ENCODE results near the gene SMAD3. TPM values are rescaled to one million over a fixed set of nuclear protein-coding genes. Genes with fewer than 3 reads are reported as not detected.

The SMAD3 gene
- total and polyA plus RNA-seq, 10 of the 15 experiments (the other 5 are each of a cell fraction or from before 2014, with no cell fraction given): 5.6 to 43.2 (median 16.0) TPM

- TF ChIP-seq KLF5 (IDR thresholded peaks at IDR 0.05; ENCODE audit: partially characterized antibody) (no peak), RAD51 (IDR thresholded peaks at IDR 0.05) (no peak; the same call in 1 of the 2 replicates), LARP7 (IDR thresholded peaks at IDR 0.05) (0 out of 2 replicates have a peak, but pooled peaks have one; percentile 16), MTA2 (IDR thresholded peaks at IDR 0.05; ENCODE audit: low read depth) (no peak; the same call in 1 of the 2 replicates), NFXL1 (IDR thresholded peaks at IDR 0.05; ENCODE audit: borderline replicate concordance) (no peak), FOXM1 (IDR thresholded peaks at IDR 0.05; ENCODE audit: low read depth, low read length) (no peak), CTCF (IDR thresholded peaks at IDR 0.05 in 2 of 3, conservative IDR thresholded peaks at IDR 0.05 in 1 of 3; ENCODE audit: control insufficient read depth in 2 of 3, extremely low read depth in 1 of 3, insufficient read depth in 1 of 3, low read depth in 3 of 3, low read length in 3 of 3) (no peak), MYB (IDR thresholded peaks at IDR 0.05; ENCODE audit: borderline replicate concordance, low read depth, low read length) (no peak), E2F4 (IDR thresholded peaks at IDR 0.05; ENCODE audit: low read depth, low read length) (0 out of 2 replicates have a peak, but pooled peaks have one; percentile 10), JUNB (IDR thresholded peaks at IDR 0.05) (peak; percentile 99), BCL3 (IDR thresholded peaks at IDR 0.05; ENCODE audit: borderline replicate concordance, insufficient read depth, low read depth, low read length, poor library complexity, severe bottlenecking) (peak; percentile 58), ZNF384 (IDR thresholded peaks at IDR 0.05; ENCODE audit: borderline replicate concordance, low read depth, low read length) (no peak), ZZZ3 (IDR thresholded peaks at IDR 0.05; ENCODE audit: control insufficient read depth, insufficient read length, low read depth) (no peak), SMC3 (IDR thresholded peaks at IDR 0.05; ENCODE audit: borderline replicate concordance, low read length) (no peak), NFIC (IDR thresholded peaks at IDR 0.05; ENCODE audit: low read depth, low read length) (no peak), IKZF2 (IDR thresholded peaks at IDR 0.05) (no peak)
- TF ChIP-seq, protein P1, sequence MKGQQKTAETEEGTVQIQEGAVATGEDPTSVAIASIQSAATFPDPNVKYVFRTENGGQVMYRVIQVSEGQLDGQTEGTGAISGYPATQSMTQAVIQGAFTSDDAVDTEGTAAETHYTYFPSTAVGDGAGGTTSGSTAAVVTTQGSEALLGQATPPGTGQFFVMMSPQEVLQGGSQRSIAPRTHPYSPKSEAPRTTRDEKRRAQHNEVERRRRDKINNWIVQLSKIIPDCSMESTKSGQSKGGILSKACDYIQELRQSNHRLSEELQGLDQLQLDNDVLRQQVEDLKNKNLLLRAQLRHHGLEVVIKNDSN (IDR thresholded peaks at IDR 0.05; ENCODE audit: borderline replicate concordance, extremely low read length, insufficient read depth, low read depth, low read length): no peak
- TF ChIP-seq, protein P2, sequence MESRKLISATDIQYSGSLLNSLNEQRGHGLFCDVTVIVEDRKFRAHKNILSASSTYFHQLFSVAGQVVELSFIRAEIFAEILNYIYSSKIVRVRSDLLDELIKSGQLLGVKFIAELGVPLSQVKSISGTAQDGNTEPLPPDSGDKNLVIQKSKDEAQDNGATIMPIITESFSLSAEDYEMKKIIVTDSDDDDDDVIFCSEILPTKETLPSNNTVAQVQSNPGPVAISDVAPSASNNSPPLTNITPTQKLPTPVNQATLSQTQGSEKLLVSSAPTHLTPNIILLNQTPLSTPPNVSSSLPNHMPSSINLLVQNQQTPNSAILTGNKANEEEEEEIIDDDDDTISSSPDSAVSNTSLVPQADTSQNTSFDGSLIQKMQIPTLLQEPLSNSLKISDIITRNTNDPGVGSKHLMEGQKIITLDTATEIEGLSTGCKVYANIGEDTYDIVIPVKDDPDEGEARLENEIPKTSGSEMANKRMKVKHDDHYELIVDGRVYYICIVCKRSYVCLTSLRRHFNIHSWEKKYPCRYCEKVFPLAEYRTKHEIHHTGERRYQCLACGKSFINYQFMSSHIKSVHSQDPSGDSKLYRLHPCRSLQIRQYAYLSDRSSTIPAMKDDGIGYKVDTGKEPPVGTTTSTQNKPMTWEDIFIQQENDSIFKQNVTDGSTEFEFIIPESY (IDR thresholded peaks at IDR 0.05): no peak
- TF ChIP-seq, protein P3, sequence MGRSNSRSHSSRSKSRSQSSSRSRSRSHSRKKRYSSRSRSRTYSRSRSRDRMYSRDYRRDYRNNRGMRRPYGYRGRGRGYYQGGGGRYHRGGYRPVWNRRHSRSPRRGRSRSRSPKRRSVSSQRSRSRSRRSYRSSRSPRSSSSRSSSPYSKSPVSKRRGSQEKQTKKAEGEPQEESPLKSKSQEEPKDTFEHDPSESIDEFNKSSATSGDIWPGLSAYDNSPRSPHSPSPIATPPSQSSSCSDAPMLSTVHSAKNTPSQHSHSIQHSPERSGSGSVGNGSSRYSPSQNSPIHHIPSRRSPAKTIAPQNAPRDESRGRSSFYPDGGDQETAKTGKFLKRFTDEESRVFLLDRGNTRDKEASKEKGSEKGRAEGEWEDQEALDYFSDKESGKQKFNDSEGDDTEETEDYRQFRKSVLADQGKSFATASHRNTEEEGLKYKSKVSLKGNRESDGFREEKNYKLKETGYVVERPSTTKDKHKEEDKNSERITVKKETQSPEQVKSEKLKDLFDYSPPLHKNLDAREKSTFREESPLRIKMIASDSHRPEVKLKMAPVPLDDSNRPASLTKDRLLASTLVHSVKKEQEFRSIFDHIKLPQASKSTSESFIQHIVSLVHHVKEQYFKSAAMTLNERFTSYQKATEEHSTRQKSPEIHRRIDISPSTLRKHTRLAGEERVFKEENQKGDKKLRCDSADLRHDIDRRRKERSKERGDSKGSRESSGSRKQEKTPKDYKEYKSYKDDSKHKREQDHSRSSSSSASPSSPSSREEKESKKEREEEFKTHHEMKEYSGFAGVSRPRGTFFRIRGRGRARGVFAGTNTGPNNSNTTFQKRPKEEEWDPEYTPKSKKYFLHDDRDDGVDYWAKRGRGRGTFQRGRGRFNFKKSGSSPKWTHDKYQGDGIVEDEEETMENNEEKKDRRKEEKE (IDR thresholded peaks at IDR 0.05): no peak
Measured at GRCh38 chr15:67085237-67085817, 19.9 kb downstream of the SMAD3 start (continued).
